RWPE2 (cell line): ENCODE data around the gene FOSL2.

Experiments used
- ATAC-seq: fragments of 200-7000 bp; cut with Tn5 transposase; 3 replicates; pipeline ENCODE4 v1.9.1; 2021; ENCODE audit warnings: low read depth
- DNase-seq: peaks from one replicate; pipeline ENCODE4 v3.0.0-alpha.2; 2020; ENCODE audit warnings: low spot score
- H3K27ac ChIP-seq: fragments of 450-650 bp; 2 replicates; pipeline ENCODE4 v1.5.1; 2017; ENCODE audit warnings: mild to moderate bottlenecking; ENCODE audit not compliant: poor library complexity, severe bottlenecking
- H3K27me3 ChIP-seq: fragments of 250-450 bp; sonication (Bioruptor Pico); 2 replicates; pipeline ENCODE4 v1.5.1; 2021; ENCODE audit warnings: mild to moderate bottlenecking, moderate library complexity; ENCODE audit not compliant: insufficient read depth, poor library complexity, severe bottlenecking
- H3K36me3 ChIP-seq: fragments of 250-450 bp; sonication (Bioruptor Pico); 2 replicates; pipeline ENCODE4 v1.5.1; 2020; ENCODE audit warnings: low read depth, mild to moderate bottlenecking, moderate library complexity
- H3K4me1 ChIP-seq: fragments of 250-450 bp; sonication (Bioruptor Pico); 2 replicates; pipeline ENCODE4 v1.5.1; 2021; ENCODE audit warnings: mild to moderate bottlenecking, moderate library complexity; ENCODE audit not compliant: insufficient read depth, poor library complexity, severe bottlenecking
- H3K4me3 ChIP-seq: fragments of 250-450 bp; sonication (Bioruptor Pico); 2 replicates; pipeline ENCODE4 v1.5.1; 2021; ENCODE audit warnings: mild to moderate bottlenecking, moderate library complexity; ENCODE audit not compliant: severe bottlenecking
- H3K9me3 ChIP-seq: fragments of 250-450 bp; sonication (Bioruptor Pico); 2 replicates; pipeline ENCODE4 v1.5.1; 2021; ENCODE audit warnings: mild to moderate bottlenecking, moderate library complexity; ENCODE audit not compliant: severe bottlenecking
- TF ChIP-seq, protein P1 (sequence below): fragments of 450-650 bp; IDR thresholded peaks from one replicate; pipeline ENCODE4 v1.5.1; 2017; ENCODE audit warnings: mild to moderate bottlenecking, moderate library complexity; ENCODE audit not compliant: poor library complexity, severe bottlenecking

Gene FOSL2

DNA sequence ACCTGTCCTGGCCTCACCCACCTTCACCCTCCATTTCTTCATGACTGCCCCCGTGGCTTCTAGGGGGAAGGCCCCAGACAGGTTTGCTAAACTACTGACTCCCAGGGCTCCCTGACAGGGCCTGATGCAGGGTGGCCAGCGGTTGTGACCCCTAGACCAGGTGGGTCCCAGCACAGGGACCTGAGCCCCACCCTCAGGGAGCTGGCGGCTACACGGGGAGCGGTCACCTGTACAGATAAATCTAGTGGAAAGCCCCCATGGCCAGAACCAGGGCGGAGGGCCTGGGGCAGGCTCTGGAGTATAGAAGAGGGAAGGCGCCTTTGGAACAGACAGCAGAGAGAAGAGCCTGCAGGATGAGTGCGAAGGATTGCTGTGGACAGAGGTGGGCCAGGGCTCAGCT, 60.7 kb downstream of the FOSL2 start:
- Histone ChIP-seq H3K36me3 (no peaks in the 10 kb centered on the region), H3K9me3 (no peaks in the 10 kb centered on the region), H3K4me3 (no peak overlapping the region), H3K27ac (peak overlapping the region; percentile 27), H3K27me3 (no peaks in the 10 kb centered on the region), H3K4me1 (peaks cover 29% of the 10 kb centered on the region)
- TF ChIP-seq, protein P1, sequence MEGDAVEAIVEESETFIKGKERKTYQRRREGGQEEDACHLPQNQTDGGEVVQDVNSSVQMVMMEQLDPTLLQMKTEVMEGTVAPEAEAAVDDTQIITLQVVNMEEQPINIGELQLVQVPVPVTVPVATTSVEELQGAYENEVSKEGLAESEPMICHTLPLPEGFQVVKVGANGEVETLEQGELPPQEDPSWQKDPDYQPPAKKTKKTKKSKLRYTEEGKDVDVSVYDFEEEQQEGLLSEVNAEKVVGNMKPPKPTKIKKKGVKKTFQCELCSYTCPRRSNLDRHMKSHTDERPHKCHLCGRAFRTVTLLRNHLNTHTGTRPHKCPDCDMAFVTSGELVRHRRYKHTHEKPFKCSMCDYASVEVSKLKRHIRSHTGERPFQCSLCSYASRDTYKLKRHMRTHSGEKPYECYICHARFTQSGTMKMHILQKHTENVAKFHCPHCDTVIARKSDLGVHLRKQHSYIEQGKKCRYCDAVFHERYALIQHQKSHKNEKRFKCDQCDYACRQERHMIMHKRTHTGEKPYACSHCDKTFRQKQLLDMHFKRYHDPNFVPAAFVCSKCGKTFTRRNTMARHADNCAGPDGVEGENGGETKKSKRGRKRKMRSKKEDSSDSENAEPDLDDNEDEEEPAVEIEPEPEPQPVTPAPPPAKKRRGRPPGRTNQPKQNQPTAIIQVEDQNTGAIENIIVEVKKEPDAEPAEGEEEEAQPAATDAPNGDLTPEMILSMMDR, result no peak
- ATAC-seq, result no peak
- no peak for DNase-seq

- peaks cover 20% of the 10 kb centered on the region for H3K4me1 ChIP-seq
- H3K27ac ChIP-seq, result peak overlapping the region; percentile 27
- ATAC-seq, result peak; percentile 40
Measured at GRCh38 chr2:28454016-28454930, 61.6 kb downstream of the FOSL2 start.

GRCh38 chr2:28457237-28457636, 64.6 kb downstream of the FOSL2 start:
- Histone ChIP-seq H3K4me3 (no peak overlapping the region), H3K27ac (no peak overlapping the region), H3K36me3 (no peaks in the 10 kb centered on the region), H3K4me1 (peaks cover 11% of the 10 kb centered on the region), H3K27me3 (no peaks in the 10 kb centered on the region), H3K9me3 (no peaks in the 10 kb centered on the region)
- DNase-seq (no peak), ATAC-seq (no peak)
- TF ChIP-seq, protein P1, result no peak

More at GRCh38 chr2:28454016-28454930, 61.6 kb downstream of the FOSL2 start:
- no peak for DNase-seq
- no peaks in the 10 kb centered on the region for H3K36me3 ChIP-seq
- H3K27me3 ChIP-seq, result no peaks in the 10 kb centered on the region
- no peak overlapping the region for H3K4me3 ChIP-seq
- TF ChIP-seq, protein P1, result peak; percentile 5
- no peaks in the 10 kb centered on the region for H3K9me3 ChIP-seq

GRCh38 chr2:28461056-28461455, 68.4 kb downstream of the FOSL2 start:
- H3K9me3 ChIP-seq, result no peaks in the 10 kb centered on the region
- H3K4me1 ChIP-seq, result no peaks in the 10 kb centered on the region
- no peak for DNase-seq
- no peak for ATAC-seq
- no peaks in the 10 kb centered on the region for H3K36me3 ChIP-seq
- no peak overlapping the region for H3K27ac ChIP-seq
- no peaks in the 10 kb centered on the region for H3K27me3 ChIP-seq
- TF ChIP-seq, protein P1, result no peak
- H3K4me3 ChIP-seq, result no peak overlapping the region

DNA sequence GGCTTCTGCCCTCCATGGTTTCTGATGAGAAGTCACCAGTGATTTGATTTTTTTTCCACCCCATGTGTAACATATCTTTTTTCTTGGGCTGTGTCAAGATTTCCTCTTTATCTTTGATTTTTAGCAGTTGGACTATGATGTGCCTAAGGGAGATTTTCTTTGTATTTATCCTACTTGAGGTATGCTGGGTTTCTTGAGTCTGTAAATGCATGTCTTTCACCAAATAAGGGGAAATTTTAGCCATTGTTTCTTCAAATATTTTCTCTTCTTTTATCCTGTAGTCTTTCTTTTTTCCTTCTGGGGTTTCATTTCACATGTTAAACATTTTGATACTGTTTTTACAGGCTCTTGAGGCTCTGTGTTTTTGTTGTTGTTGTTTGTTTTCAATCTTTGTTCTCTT, 69.5 kb downstream of the FOSL2 start:
- H3K9me3 ChIP-seq, result no peaks in the 10 kb centered on the region
- no peaks in the 10 kb centered on the region for H3K4me1 ChIP-seq
- no peaks in the 10 kb centered on the region for H3K27me3 ChIP-seq
- TF ChIP-seq, protein P1, result no peak
- H3K27ac ChIP-seq, result no peak overlapping the region
- H3K36me3 ChIP-seq, result no peaks in the 10 kb centered on the region
- DNase-seq, result no peak
- H3K4me3 ChIP-seq, result no peak overlapping the region
- ATAC-seq, result no peak
